WTC11 (cell line): ENCODE measurements around the gene ZNF266. TPM values are rescaled to one million over a fixed set of nuclear protein-coding genes. Genes with fewer than 3 reads are reported as not detected.

Source experiments
- ATAC-seq: fragments of 200-7000 bp; cut with Tn5 transposase; 2 replicates; pipeline ENCODE4 v1.10.0; 2021; ENCODE audit warnings: mild to moderate bottlenecking, moderate library complexity
- CTCF ChIA-PET: fragments of 300-600 bp; sonication (Branson Sonifier 250); formaldehyde crosslinking; loops from one replicate; lab custom pipeline; 2021; ENCODE audit warnings: antibody characterized with exemption; lab: Charles Lee
- POLR2A ChIA-PET: fragments of 350-600 bp; sonication (Branson Sonifier 250); formaldehyde crosslinking; loops from one replicate; lab custom pipeline; 2021; ENCODE audit warnings: antibody characterized with exemption; lab: Charles Lee
- DNase-seq: peaks from one replicate; pipeline ENCODE4 v3.0.0; 2021; ENCODE audit warnings: low spot score
- H3K27ac Mint-ChIP-seq: 2 replicates; pipeline ENCODE4 v1.8.0; 2021; ENCODE audit warnings: mixed read lengths
- H3K27me3 Mint-ChIP-seq: 2 replicates; pipeline ENCODE4 v1.8.0; 2021; ENCODE audit warnings: low read depth, mild to moderate bottlenecking, moderate library complexity, mixed read lengths
- H3K36me3 Mint-ChIP-seq: 2 replicates; pipeline ENCODE4 v1.8.0; 2021; ENCODE audit warnings: mixed read lengths
- H3K4me1 Mint-ChIP-seq: 2 replicates; pipeline ENCODE4 v1.8.0; 2022; ENCODE audit warnings: mixed read lengths
- H3K4me3 Mint-ChIP-seq: 2 replicates; pipeline ENCODE4 v1.8.0; 2021; ENCODE audit warnings: mild to moderate bottlenecking, moderate library complexity, mixed read lengths
- H3K9me3 Mint-ChIP-seq: 2 replicates; pipeline ENCODE4 v1.8.0; 2021; ENCODE audit warnings: mixed read lengths
- ATF1 ChIP-seq: sonication (generic); formaldehyde crosslinking; IDR thresholded peaks from 2 replicates; pipeline ENCODE4 v1.8.1; 2023; ENCODE audit warnings: mild to moderate bottlenecking, moderate library complexity, missing genetic modification reagents
- CREB1 ChIP-seq: sonication (generic); formaldehyde crosslinking; IDR thresholded peaks from 2 replicates; pipeline ENCODE4 v1.8.0; 2023; ENCODE audit warnings: mild to moderate bottlenecking, missing genetic modification reagents
- FOXP1 ChIP-seq: sonication (generic); formaldehyde crosslinking; IDR thresholded peaks from 2 replicates; pipeline ENCODE4 v1.8.0; 2022; ENCODE audit warnings: missing genetic modification reagents, mild to moderate bottlenecking, moderate library complexity, borderline replicate concordance
- GABPB1 ChIP-seq: sonication (generic); formaldehyde crosslinking; IDR thresholded peaks from 2 replicates; pipeline ENCODE4 v1.8.1; 2023; ENCODE audit warnings: mild to moderate bottlenecking, missing genetic modification reagents
- GTF2I ChIP-seq: fragments of 250-450 bp; sonication (Bioruptor Pico); conservative IDR thresholded peaks from 2 replicates; pipeline ENCODE4 v1.4.0; 2021; ENCODE audit warnings: mild to moderate bottlenecking
- HMGA2 ChIP-seq: fragments of 250-450 bp; sonication (Bioruptor Pico); IDR thresholded peaks from 2 replicates; pipeline ENCODE4 v1.4.0; 2021; ENCODE audit warnings: mild to moderate bottlenecking, moderate library complexity
- KAT7 ChIP-seq: sonication (generic); formaldehyde crosslinking; IDR thresholded peaks from 2 replicates; pipeline ENCODE4 v1.8.1; 2023; ENCODE audit warnings: missing genetic modification reagents, mild to moderate bottlenecking, borderline replicate concordance
- NFYB ChIP-seq: sonication (generic); formaldehyde crosslinking; conservative IDR thresholded peaks from 2 replicates; pipeline ENCODE4 v1.8.0; 2022; ENCODE audit warnings: low read depth, missing genetic modification reagents
- SOX15 ChIP-seq: fragments of 250-450 bp; sonication (Bioruptor Pico); IDR thresholded peaks from 2 replicates; pipeline ENCODE4 v1.9.0; 2021; ENCODE audit warnings: mild to moderate bottlenecking
- TP53 ChIP-seq: sonication (generic); formaldehyde crosslinking; IDR thresholded peaks from 2 replicates; pipeline ENCODE4 v1.8.1; 2023; ENCODE audit warnings: mild to moderate bottlenecking, missing genetic modification reagents
- total RNA-seq: library from RNA; stranded (reverse); gene quantifications from 3 replicates; pipeline ENCODE4 v1.2.3, GENCODE V29; 2021
- TF ChIP-seq, protein P1 (sequence below): sonication (generic); formaldehyde crosslinking; IDR thresholded peaks from 2 replicates; pipeline ENCODE4 v1.8.0; 2022; ENCODE audit warnings: missing genetic modification reagents
- TF ChIP-seq, protein P2 (sequence below): fragments of 250-450 bp; sonication (Bioruptor Pico); IDR thresholded peaks from 2 replicates; pipeline ENCODE4 v1.9.0; 2021; ENCODE audit warnings: moderate library complexity, mild to moderate bottlenecking, inconsistent platforms, borderline replicate concordance
- TF ChIP-seq, protein P3 (sequence below): sonication (generic); formaldehyde crosslinking; IDR thresholded peaks from 2 replicates; pipeline ENCODE4 v1.8.0; 2023; ENCODE audit warnings: missing genetic modification reagents, mild to moderate bottlenecking, borderline replicate concordance
- TF ChIP-seq, protein P4 (sequence below): sonication (generic); formaldehyde crosslinking; conservative IDR thresholded peaks from 2 replicates; pipeline ENCODE4 v1.8.1; 2022; ENCODE audit warnings: mild to moderate bottlenecking, missing genetic modification reagents
- TF ChIP-seq, protein P5 (sequence below): sonication (generic); formaldehyde crosslinking; IDR thresholded peaks from 2 replicates; pipeline ENCODE4 v1.8.0; 2022; ENCODE audit warnings: mild to moderate bottlenecking, missing genetic modification reagents
- TF ChIP-seq, protein P6 (sequence below): sonication (generic); formaldehyde crosslinking; IDR thresholded peaks from 2 replicates; pipeline ENCODE4 v1.8.0; 2023; ENCODE audit warnings: mild to moderate bottlenecking, missing genetic modification reagents
- TF ChIP-seq, protein P7 (sequence below): fragments of 250-450 bp; sonication (Bioruptor Pico); IDR thresholded peaks from 2 replicates; pipeline ENCODE4 v1.9.0; 2021; ENCODE audit warnings: mild to moderate bottlenecking

The ZNF266 gene
- total RNA-seq, 1 experiment from 2014 or later: 19.4 TPM

DNA sequence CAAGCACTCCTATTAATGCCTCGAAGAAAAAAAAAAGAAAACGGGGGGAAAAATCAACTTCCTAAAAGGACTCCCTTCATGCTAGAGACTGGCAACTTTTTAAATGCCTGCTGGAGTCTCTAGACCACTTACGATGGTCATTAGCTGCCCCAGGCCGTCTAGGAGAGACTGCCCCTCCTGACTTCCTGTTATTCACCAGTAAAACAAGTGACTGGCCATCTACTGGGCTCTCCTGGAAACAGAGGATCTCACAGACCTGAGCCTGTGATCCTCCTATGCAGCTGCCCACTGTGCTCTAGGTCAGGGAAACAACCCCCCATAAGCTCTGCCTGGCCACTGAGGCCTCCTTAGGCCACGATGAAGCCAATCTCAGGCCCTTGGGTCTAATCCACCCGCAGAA, 7.4 kb downstream of the ZNF266 start (continued):
- TF ChIP-seq, protein P1, sequence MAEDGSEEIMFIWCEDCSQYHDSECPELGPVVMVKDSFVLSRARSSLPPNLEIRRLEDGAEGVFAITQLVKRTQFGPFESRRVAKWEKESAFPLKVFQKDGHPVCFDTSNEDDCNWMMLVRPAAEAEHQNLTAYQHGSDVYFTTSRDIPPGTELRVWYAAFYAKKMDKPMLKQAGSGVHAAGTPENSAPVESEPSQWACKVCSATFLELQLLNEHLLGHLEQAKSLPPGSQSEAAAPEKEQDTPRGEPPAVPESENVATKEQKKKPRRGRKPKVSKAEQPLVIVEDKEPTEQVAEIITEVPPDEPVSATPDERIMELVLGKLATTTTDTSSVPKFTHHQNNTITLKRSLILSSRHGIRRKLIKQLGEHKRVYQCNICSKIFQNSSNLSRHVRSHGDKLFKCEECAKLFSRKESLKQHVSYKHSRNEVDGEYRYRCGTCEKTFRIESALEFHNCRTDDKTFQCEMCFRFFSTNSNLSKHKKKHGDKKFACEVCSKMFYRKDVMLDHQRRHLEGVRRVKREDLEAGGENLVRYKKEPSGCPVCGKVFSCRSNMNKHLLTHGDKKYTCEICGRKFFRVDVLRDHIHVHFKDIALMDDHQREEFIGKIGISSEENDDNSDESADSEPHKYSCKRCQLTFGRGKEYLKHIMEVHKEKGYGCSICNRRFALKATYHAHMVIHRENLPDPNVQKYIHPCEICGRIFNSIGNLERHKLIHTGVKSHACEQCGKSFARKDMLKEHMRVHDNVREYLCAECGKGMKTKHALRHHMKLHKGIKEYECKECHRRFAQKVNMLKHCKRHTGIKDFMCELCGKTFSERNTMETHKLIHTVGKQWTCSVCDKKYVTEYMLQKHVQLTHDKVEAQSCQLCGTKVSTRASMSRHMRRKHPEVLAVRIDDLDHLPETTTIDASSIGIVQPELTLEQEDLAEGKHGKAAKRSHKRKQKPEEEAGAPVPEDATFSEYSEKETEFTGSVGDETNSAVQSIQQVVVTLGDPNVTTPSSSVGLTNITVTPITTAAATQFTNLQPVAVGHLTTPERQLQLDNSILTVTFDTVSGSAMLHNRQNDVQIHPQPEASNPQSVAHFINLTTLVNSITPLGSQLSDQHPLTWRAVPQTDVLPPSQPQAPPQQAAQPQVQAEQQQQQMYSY (CRISPR knock-in tag): no peak
- TF ChIP-seq, protein P2, sequence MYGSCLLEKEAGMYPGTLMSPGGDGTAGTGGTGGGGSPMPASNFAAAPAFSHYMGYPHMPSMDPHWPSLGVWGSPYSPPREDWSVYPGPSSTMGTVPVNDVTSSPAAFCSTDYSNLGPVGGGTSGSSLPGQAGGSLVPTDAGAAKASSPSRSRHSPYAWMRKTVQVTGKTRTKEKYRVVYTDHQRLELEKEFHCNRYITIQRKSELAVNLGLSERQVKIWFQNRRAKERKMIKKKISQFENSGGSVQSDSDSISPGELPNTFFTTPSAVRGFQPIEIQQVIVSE (CRISPR knock-in tag): no peak
- TF ChIP-seq HMGA2 (CRISPR knock-in tag): no peak
- no peak for TF ChIP-seq KAT7 (CRISPR knock-in tag)
- no peak for TF ChIP-seq CREB1 (CRISPR knock-in tag)

DNA sequence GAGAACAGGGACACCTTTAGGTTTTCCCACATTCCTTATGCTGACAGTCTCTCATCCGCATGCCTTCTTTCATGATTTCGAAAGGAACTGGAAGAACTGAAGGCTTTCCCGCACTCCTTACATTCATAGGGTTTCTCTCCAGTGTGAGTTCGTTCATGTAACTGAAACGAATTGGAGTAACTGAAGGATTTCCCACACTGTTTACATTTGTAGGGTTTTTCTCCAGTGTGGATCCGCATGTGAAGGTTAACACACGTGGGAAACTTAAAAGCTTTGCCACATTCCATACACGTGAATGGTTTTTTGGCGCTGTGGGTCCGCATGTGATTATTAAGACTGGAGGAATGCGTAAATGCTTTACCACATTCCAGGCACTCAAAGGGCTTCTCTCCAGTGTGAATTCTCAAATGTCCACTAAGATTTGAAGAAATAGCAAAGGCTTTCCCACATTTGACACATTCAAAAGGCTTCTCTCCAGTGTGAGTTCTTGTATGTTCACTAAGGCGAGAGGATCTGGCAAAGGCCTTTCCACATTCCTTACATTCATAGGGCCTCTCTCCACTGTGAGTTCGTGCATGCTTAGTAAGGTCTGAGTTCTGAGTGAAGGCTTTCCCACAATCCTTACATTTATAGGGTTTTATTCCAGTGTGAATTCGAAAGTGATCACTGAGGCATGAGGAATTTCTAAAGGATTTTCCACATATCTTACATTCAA, 22.0 kb downstream of the ZNF266 start:
- H3K27me3 Mint-ChIP-seq: peaks cover 11% of the 10 kb centered on the region
- ChIA-PET POLR2A (no interaction called here), CTCF (no interaction called here)
- peaks cover 76% of the 10 kb centered on the region for H3K9me3 Mint-ChIP-seq
- no peak overlapping the region for H3K4me3 Mint-ChIP-seq
- DNase-seq: no peak
- H3K4me1 Mint-ChIP-seq: no peaks in the 10 kb centered on the region
- ATAC-seq: no peak
- H3K27ac Mint-ChIP-seq: no peak overlapping the region
- TF ChIP-seq, protein P3, sequence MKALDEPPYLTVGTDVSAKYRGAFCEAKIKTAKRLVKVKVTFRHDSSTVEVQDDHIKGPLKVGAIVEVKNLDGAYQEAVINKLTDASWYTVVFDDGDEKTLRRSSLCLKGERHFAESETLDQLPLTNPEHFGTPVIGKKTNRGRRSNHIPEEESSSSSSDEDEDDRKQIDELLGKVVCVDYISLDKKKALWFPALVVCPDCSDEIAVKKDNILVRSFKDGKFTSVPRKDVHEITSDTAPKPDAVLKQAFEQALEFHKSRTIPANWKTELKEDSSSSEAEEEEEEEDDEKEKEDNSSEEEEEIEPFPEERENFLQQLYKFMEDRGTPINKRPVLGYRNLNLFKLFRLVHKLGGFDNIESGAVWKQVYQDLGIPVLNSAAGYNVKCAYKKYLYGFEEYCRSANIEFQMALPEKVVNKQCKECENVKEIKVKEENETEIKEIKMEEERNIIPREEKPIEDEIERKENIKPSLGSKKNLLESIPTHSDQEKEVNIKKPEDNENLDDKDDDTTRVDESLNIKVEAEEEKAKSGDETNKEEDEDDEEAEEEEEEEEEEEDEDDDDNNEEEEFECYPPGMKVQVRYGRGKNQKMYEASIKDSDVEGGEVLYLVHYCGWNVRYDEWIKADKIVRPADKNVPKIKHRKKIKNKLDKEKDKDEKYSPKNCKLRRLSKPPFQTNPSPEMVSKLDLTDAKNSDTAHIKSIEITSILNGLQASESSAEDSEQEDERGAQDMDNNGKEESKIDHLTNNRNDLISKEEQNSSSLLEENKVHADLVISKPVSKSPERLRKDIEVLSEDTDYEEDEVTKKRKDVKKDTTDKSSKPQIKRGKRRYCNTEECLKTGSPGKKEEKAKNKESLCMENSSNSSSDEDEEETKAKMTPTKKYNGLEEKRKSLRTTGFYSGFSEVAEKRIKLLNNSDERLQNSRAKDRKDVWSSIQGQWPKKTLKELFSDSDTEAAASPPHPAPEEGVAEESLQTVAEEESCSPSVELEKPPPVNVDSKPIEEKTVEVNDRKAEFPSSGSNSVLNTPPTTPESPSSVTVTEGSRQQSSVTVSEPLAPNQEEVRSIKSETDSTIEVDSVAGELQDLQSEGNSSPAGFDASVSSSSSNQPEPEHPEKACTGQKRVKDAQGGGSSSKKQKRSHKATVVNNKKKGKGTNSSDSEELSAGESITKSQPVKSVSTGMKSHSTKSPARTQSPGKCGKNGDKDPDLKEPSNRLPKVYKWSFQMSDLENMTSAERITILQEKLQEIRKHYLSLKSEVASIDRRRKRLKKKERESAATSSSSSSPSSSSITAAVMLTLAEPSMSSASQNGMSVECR (CRISPR knock-in tag): no peak
- peaks cover 86% of the 10 kb centered on the region for H3K36me3 Mint-ChIP-seq

DNA sequence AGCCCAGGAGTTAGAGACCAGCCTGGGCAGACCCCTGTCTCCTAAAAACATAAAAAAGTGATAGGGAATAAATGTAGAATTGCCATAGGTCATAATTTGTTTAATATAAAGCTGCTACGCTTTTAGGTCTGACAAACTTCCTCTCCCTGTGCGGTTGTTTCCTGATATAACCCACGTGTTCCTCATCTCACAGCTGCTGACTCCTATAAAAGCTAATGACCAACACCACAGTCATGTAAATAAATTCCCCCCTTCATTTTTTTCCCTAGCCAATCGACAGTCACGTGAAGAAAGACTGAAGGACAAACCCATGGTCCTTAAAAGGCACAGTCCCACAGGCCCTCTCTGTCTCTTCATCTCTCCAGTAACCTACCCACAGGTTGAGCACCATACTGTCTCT, 27.5 kb downstream of the ZNF266 start:
- POLR2A ChIA-PET: no interaction called here
- TF ChIP-seq TP53 (CRISPR knock-in tag) (no peak), GTF2I (CRISPR knock-in tag) (no peak), NFYB (CRISPR knock-in tag) (no peak), GABPB1 (CRISPR knock-in tag) (no peak), SOX15 (CRISPR knock-in tag) (no peak), FOXP1 (CRISPR knock-in tag) (no peak), ATF1 (CRISPR knock-in tag) (no peak)
- TF ChIP-seq, protein P4, sequence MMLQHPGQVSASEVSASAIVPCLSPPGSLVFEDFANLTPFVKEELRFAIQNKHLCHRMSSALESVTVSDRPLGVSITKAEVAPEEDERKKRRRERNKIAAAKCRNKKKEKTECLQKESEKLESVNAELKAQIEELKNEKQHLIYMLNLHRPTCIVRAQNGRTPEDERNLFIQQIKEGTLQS (CRISPR knock-in tag): no peak
- TF ChIP-seq, protein P5, sequence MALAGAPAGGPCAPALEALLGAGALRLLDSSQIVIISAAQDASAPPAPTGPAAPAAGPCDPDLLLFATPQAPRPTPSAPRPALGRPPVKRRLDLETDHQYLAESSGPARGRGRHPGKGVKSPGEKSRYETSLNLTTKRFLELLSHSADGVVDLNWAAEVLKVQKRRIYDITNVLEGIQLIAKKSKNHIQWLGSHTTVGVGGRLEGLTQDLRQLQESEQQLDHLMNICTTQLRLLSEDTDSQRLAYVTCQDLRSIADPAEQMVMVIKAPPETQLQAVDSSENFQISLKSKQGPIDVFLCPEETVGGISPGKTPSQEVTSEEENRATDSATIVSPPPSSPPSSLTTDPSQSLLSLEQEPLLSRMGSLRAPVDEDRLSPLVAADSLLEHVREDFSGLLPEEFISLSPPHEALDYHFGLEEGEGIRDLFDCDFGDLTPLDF (CRISPR knock-in tag): no peak
- TF ChIP-seq, protein P6, sequence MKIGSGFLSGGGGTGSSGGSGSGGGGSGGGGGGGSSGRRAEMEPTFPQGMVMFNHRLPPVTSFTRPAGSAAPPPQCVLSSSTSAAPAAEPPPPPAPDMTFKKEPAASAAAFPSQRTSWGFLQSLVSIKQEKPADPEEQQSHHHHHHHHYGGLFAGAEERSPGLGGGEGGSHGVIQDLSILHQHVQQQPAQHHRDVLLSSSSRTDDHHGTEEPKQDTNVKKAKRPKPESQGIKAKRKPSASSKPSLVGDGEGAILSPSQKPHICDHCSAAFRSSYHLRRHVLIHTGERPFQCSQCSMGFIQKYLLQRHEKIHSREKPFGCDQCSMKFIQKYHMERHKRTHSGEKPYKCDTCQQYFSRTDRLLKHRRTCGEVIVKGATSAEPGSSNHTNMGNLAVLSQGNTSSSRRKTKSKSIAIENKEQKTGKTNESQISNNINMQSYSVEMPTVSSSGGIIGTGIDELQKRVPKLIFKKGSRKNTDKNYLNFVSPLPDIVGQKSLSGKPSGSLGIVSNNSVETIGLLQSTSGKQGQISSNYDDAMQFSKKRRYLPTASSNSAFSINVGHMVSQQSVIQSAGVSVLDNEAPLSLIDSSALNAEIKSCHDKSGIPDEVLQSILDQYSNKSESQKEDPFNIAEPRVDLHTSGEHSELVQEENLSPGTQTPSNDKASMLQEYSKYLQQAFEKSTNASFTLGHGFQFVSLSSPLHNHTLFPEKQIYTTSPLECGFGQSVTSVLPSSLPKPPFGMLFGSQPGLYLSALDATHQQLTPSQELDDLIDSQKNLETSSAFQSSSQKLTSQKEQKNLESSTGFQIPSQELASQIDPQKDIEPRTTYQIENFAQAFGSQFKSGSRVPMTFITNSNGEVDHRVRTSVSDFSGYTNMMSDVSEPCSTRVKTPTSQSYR (CRISPR knock-in tag): no peak
- TF ChIP-seq, protein P7, sequence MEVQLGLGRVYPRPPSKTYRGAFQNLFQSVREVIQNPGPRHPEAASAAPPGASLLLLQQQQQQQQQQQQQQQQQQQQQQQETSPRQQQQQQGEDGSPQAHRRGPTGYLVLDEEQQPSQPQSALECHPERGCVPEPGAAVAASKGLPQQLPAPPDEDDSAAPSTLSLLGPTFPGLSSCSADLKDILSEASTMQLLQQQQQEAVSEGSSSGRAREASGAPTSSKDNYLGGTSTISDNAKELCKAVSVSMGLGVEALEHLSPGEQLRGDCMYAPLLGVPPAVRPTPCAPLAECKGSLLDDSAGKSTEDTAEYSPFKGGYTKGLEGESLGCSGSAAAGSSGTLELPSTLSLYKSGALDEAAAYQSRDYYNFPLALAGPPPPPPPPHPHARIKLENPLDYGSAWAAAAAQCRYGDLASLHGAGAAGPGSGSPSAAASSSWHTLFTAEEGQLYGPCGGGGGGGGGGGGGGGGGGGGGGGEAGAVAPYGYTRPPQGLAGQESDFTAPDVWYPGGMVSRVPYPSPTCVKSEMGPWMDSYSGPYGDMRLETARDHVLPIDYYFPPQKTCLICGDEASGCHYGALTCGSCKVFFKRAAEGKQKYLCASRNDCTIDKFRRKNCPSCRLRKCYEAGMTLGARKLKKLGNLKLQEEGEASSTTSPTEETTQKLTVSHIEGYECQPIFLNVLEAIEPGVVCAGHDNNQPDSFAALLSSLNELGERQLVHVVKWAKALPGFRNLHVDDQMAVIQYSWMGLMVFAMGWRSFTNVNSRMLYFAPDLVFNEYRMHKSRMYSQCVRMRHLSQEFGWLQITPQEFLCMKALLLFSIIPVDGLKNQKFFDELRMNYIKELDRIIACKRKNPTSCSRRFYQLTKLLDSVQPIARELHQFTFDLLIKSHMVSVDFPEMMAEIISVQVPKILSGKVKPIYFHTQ (CRISPR knock-in tag): no peak

More for the DNA sequence above, 27.5 kb downstream of the ZNF266 start:
- no peak overlapping the region for H3K27ac Mint-ChIP-seq
- peaks cover 55% of the 10 kb centered on the region for H3K36me3 Mint-ChIP-seq
- H3K27me3 Mint-ChIP-seq: peaks cover 14% of the 10 kb centered on the region
- no peak for ATAC-seq
- H3K4me3 Mint-ChIP-seq: no peak overlapping the region
- H3K4me1 Mint-ChIP-seq: no peaks in the 10 kb centered on the region
- CTCF ChIA-PET: no interaction called here
- no peak for DNase-seq
- peaks cover 79% of the 10 kb centered on the region for H3K9me3 Mint-ChIP-seq
